HG03575 (cell line): ENCODE results near the gene B3GNT4.
"Not testable (repeated sequence)": the region's sequence is repeated elsewhere in the genome, so short reads cannot be mapped to it uniquely, and the experiment has no call there.

Source experiments
- ATAC-seq: cut with Tn5 transposase; IDR thresholded peaks from one replicate; pipeline ENCODE4 v1.9.1; 2021; ENCODE audit not compliant: unreplicated experiment, insufficient number of reproducible peaks, low FRiP score; ENCODE audit errors: extremely low read depth

B3GNT4 gene

DNA sequence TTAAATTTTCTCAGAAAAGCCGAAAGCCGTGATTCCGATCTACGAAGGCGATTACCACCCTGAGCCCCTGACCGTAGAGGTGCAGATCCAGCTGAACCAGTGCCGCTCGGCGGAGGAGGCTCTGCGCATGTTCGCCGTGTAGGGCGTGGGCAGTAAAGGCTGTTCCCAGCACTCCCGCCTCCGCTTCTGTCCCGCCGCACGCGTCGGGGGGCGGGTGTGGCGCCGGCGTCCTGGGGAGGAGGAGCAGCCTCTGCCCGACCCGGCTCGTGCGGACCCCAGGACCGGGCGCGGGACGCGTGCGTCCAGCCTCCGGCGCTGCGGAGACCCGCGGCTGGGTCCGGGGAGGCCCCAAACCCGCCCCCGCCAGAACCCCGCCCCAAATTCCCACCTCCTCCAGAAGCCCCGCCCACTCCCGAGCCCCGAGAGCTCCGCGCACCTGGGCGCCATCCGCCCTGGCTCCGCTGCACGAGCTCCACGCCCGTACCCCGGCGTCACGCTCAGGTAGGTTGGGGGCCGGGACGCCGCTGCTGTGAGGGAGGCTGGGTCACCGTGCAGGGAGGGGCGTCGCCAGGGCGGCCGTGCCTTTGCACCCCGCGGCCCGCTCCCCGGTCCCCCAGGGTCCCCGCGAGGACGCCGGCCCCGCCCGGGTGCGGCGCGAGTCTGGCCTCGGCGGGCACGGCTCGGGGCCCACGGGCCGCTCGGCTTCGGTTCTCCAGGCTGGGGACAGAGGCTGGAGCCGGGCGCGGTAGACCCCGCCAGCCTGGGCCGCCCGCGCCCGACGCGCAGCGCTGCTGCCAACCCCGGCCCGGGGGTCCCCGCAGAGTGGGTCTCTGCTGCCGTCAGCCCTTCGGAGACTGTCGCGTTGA lies at the start of gene B3GNT4:
Gene B3GNT4 (plus strand): TSS at position 409 of the 866 bp plus-strand sequence. CDS start 910 bp downstream, outside the sequence.
- ATAC-seq = no peak

DNA sequence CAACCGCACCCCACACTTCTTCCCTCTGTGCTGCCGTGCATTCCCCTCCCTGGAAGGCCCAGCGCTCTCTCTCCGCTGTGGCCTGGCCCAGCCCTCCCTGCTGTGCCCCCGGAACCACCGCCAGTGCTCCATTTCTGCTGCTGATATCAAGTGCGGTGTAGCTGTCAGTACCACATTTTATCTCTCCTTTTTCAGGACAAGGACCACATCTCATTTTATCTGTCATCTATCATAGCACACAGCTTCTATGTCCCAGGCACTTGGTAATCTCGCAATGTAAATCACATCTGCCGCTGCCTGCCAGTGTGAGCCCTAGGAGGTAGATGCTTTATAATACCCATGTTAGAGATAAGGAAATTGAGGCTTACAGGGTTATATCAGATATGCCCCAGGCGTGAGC lies 47.8 kb upstream of the B3GNT4 start:
- no peak for ATAC-seq

DNA sequence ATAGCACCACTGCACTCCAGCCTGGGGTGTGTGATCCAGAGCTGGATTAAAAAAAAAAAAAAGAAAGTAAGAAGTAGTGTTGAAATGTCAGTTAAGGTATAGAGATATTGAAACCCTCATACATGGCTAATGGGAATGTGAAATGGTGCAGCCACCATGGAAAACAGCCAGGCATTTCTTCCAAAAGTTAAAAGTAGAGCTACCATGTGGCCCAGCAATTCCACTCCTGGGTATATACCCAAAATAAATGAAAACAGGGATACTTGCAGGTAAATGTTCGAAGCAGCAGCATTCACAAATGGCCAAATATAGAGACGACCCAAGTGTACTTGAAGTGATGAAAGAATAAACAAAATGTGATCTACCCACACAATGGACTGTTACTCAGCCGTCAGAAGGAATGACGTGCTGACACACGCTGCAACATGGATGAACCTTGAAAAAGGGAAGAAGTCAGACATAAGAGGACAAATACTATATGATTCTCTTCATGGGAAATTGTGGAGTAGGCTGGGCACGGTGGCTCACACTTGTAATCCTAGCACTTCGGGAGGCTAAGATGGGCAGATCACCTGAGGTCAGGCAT lies 44.7 kb upstream of the B3GNT4 start:
- no peak for ATAC-seq

- no peak for ATAC-seq
These were observed 43.6 kb upstream of the B3GNT4 start for GRCh38 chr12:122159882-122160281.

DNA sequence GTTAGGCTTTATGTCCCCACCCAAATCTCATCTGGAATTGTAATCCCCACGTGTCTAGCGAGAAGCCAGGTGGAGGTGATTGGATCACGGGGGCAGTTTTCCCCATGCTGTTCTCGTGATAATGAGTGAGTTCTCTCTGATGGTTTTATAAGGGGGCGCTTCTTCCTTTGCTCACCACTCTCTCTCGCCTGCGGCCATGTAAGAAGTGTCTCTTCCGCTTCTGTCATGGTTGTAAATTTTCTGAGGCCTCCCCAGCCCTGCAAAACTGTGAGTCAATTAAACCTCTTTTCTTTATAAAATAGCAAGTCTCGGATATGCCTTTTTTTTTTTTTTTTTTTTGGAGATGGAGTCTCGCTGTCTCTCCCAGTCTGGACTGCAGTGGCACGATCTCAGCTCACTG lies 42.7 kb upstream of the B3GNT4 start:
- no peak for ATAC-seq

DNA sequence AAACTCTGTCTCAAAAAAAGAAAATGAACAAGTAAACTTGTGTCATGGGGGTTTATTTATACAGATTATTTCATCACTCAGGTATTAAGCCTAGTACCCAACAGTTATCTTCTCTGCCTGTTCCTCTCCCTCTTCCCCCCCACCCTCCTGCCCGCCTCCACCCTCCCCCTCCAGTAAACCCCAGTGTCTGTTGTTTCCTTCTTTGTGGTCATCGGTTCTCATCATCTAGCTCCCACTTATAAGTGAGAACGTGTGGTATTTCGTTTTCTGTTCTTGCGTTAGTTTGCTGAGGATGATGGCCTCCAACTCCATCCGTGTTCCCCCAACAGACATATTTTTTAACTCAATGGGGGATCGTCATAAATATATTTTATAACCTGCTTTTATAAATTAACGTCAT lies 41.8 kb upstream of the B3GNT4 start:
- ATAC-seq = no peak

DNA sequence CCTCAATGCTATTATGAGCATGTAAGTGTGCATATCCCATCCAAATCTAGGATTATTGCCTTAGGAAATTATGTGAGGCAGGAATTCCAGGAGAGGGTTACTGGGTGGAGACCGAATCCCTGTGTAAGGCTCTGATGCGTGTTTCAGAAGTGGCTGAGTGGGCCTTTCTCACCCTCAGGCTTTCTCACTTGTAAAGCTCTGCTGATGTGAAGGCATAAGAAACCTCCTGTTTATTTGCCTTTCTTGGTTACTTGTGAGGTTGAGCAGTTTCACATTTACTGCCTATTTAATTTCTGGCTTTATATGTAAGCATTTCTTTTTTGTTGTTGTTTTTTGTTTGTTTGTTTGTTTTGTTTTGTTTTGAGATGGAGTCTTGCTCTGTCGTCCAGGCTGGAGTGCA lies 40.5 kb upstream of the B3GNT4 start:
- ATAC-seq = no peak

DNA sequence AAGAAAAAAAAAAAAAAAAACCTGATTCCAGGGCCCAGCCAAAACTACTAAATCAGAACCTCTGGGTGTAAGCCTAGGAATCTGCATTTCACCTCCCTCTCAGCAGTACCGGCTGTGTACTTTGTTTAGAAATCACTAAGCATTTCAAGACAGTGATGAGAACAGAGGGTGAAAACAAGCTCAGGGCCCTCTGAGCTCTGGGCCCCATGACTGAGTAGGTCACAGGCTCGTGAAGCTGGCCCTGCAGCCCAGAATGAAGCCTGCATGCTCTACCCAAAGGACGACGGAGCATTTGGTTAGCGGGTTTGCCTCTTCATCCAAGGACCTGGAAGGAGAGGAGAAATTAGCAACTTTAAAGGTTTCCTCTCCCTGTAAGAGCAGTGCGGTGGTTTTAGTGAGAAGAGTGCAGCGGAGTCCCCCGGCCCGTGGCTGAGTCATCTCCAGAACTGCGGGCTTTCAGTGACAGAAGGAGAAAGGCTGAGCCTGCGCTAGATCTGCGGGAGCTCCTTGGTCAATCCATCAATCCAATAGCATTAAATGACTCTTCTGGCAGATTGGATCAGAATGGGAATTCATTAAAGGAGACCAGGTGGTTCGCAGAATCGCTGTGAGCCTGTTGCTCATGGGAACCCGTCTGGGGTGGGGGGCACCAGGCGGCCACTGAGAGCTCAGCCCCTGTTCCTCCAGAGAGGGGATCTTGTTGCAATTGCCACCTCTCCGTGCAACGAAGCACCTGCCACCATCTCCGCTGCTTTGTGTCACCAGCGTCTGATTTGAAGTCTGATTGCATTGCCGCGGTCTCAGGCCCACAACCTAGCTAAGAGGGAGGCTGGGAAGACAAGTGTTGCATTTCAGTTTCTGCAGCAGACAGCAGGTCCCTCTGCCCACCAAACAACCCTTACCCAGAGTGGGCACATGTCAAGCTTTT lies 36.8 kb upstream of the B3GNT4 start:
- ATAC-seq = no peak

DNA sequence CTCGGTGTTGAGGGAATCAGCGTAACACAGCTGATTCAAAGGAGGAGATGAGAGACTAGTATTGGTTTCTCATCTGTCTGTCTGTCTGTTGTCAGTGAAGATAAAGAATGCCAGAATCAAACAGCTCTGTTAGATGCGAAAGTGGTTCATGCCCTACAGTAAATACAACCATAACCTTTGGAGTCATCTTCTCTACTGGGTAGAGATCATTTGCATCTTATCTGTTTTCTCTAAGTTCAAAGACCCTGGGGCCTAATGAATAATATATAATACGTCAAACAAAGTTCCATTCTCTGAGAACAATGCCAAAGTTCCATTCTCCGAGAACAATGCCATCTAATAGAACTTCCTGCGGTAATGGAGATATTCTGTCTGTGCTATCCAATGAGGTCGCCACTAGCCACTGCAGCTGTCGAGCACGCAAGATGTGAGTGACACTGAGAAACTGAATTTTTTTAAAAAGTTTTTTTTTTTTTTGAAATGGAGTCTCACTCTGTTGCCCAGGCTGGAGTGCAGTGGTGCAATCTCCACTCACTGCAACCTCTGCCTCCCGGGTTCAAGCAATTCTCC lies 36.1 kb upstream of the B3GNT4 start:
- no peak for ATAC-seq

- ATAC-seq = no peak
These were observed 35.0 kb upstream of the B3GNT4 start for GRCh38 chr12:122168492-122168891.

GRCh38 chr12:122171399-122171798 lies 32.1 kb upstream of the B3GNT4 start:
- no peak for ATAC-seq

GRCh38 chr12:122172262-122172939 lies 31.1 kb upstream of the B3GNT4 start:
- ATAC-seq = no peak

DNA sequence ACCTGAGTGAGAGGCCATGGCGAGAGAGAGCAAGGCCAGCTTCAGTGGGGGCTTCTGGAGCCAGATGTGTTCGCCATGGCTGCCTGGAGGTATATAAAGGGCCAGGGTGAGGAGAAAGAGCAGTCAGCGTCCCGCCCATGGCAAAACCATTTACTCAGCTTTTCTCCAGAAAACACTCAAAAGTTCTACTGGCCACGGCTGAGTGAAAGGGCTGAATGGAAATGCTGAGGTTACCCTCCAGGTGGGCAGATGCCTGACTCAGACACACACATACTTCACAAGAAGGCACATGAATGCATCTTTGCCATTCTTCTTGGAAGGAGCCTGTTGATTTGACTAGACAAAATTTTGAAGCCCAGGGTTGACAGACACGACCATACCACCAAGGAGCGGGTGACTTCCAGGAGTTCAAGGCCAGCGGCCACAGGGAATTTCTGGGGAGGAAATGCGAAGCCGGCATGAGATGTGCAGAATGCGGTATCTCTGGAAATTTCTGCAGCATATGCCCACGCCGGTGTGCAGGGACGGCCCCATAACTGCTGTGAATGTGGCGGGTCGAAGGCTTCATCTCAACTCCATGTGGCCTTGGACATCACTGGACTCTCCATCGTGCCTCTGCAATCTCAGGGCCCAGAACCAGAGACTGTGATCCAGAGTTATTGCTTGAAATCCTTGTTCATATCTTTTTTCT lies 29.2 kb upstream of the B3GNT4 start, which contains the start of gene IL31:
Gene IL31 (minus strand): TSS at position 67 of the 691 bp plus-strand sequence. CDS start 49 bp downstream, at position 18.
- no peak for ATAC-seq

GRCh38 chr12:122176473-122176872 lies 27.0 kb upstream of the B3GNT4 start:
- ATAC-seq = not testable (repeated sequence)

- no peak for ATAC-seq
These were observed 20.5 kb upstream of the B3GNT4 start, which contains the start of gene LRRC43 for GRCh38 chr12:122182887-122183587. Gene LRRC43, plus strand, starts transcription at chr12:122183123. Its CDS starts 22 bp downstream, at chr12:122183145.

- no peak for ATAC-seq
These were observed 19.9 kb upstream of the B3GNT4 start for GRCh38 chr12:122183588-122183940.

DNA sequence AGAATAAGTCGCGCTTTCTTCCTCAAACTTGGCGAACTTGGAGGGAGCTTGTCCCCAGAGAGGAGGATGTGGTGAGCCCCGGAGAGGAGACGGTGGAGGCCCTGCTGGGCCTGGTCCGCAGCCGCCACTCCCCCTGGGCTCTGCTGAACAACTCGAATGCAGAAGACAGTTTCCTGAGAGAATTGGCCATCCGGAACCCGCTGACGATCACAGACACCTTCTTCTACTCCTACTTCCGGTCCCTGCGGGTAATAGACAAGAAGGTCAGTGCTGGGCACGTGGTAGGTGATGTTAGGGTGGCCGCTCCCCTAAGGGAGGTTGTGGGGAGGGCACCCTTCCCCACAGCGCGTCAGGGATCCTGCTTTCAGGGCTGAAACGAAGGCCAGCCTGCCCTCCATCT lies 19.0 kb upstream of the B3GNT4 start:
- no peak for ATAC-seq
